SK-N-SH (cell line): ENCODE results near the gene KLHL8. TPM values are rescaled to one million over a fixed set of nuclear protein-coding genes. Genes with fewer than 3 reads are reported as not detected.

Experiments
- CTCF ChIA-PET: fragments of 300-600, 350-600 bp; formaldehyde crosslinking; extraction: SDS; loops from one replicate; lab custom pipeline; 2021; lab: Yijun Ruan, JAX
- POLR2A ChIA-PET: fragments of 350-600 bp; sonication (Branson Sonifier 250); formaldehyde crosslinking; extraction: SDS; loops from one replicate; lab custom pipeline; 2020; ENCODE audit warnings: antibody characterized with exemption, inconsistent platforms; lab: Yijun Ruan, JAX
- DNase-seq: peaks from one replicate; pipeline ENCODE4 v3.0.0; 2012
- H2AFZ ChIP-seq: fragments of 200-600 bp; sonication (generic); 2 replicates; pipeline ENCODE4 v1.8.1; 2016; ENCODE audit warnings: antibody characterized with exemption, mild to moderate bottlenecking, low read depth
- H3F3A ChIP-seq: fragments of 200-600 bp; sonication (generic); replicated peaks from 2 replicates; pipeline ENCODE3; 2016; ENCODE audit warnings: antibody characterized with exemption, mild to moderate bottlenecking; ENCODE audit not compliant: insufficient read depth
- H3K27ac ChIP-seq, 2 experiments: fragments of 200-500 bp in 1 of 2; fragments of 200-600 bp in 1 of 2; sonication (Bioruptor generic) in 1 of 2; sonication (generic), shearing (Covaris generic) in 1 of 2; 2 replicates each; pipeline versions ENCODE4 v1.5.1 to v1.6.1; 2014 to 2016; ENCODE audit warnings: low read depth in 2 of 2, inconsistent platforms in 1 of 2, low read length in 1 of 2, mild to moderate bottlenecking in 1 of 2, mixed read lengths in 1 of 2
- H3K27me3 ChIP-seq: fragments of 200-600 bp; sonication (generic), shearing (Covaris generic); 2 replicates; pipeline ENCODE4 v1.6.1; 2016; ENCODE audit warnings: mixed run types; ENCODE audit not compliant: insufficient read depth
- H3K36me3 ChIP-seq, 2 experiments: fragments of 200-500 bp in 1 of 2; fragments of 200-600 bp in 1 of 2; sonication (Bioruptor generic) in 1 of 2; sonication (generic) in 1 of 2; replicated peaks in 1 of 2; 2 replicates each; pipeline versions ENCODE3 to v1.5.1; 2014 to 2016; ENCODE audit warnings: low read length in 1 of 2, mild to moderate bottlenecking in 1 of 2; ENCODE audit not compliant: insufficient read depth in 2 of 2, control insufficient read depth in 1 of 2
- H3K4me1 ChIP-seq, 2 experiments: fragments of 200-500 bp in 1 of 2; fragments of 200-600 bp in 1 of 2; sonication (Bioruptor generic) in 1 of 2; sonication (generic), shearing (Covaris generic) in 1 of 2; 2 replicates each; pipeline versions ENCODE4 v1.5.1 to v1.6.1; 2014 to 2016; ENCODE audit warnings: low read depth in 1 of 2, low read length in 1 of 2, mixed run types in 1 of 2; ENCODE audit not compliant: insufficient read depth in 2 of 2, control insufficient read depth in 1 of 2
- H3K4me2 ChIP-seq: fragments of 200-600 bp; sonication (generic), shearing (Covaris generic); 2 replicates; pipeline ENCODE4 v1.6.1; 2017; ENCODE audit warnings: mixed run types
- H3K4me3 ChIP-seq, 2 experiments: fragments of 200-500 bp in 1 of 2; fragments of 200-600 bp in 1 of 2; sonication (Bioruptor generic) in 1 of 2; sonication (generic), shearing (Covaris generic) in 1 of 2; 2 replicates each; pipeline versions ENCODE4 v1.5.1 to v1.8.1; 2014 to 2016; ENCODE audit warnings: low read depth in 2 of 2, inconsistent platforms in 1 of 2, low read length in 1 of 2, mild to moderate bottlenecking in 1 of 2, mixed read lengths in 1 of 2, moderate library complexity in 1 of 2
- H3K79me2 ChIP-seq: fragments of 200-600 bp; sonication (generic); 2 replicates; pipeline ENCODE4 v1.8.1; 2017; ENCODE audit warnings: mild to moderate bottlenecking; ENCODE audit not compliant: insufficient read depth
- H3K9ac ChIP-seq: fragments of 200-600 bp; sonication (generic); 2 replicates; pipeline ENCODE4 v1.6.1; 2017; ENCODE audit warnings: mixed run types
- H3K9me2 ChIP-seq: fragments of 200-600 bp; sonication (generic); 2 replicates; pipeline ENCODE4 v1.6.1; 2017; ENCODE audit warnings: mixed run types
- H3K9me3 ChIP-seq: fragments of 200-600 bp; sonication (generic); 2 replicates; pipeline ENCODE4 v1.6.1; 2017; ENCODE audit warnings: mixed run types, mild to moderate bottlenecking, moderate library complexity
- H4K20me1 ChIP-seq: fragments of 200-600 bp; sonication (generic); 2 replicates; pipeline ENCODE4 v1.6.1; 2017; ENCODE audit warnings: mild to moderate bottlenecking, mixed run types; ENCODE audit not compliant: insufficient read depth
- ELF1 ChIP-seq: IDR thresholded peaks from 2 replicates; pipeline ENCODE4 v1.4.0; 2012
- FOXM1 ChIP-seq: IDR thresholded peaks from 2 replicates; pipeline ENCODE4 v1.4.0; 2012; ENCODE audit warnings: low read depth, mild to moderate bottlenecking
- GATA2 ChIP-seq: sonication (generic); formaldehyde crosslinking; IDR thresholded peaks from 2 replicates; pipeline ENCODE4 v1.5.0; 2020; ENCODE audit warnings: mild to moderate bottlenecking, missing genetic modification reagents
- JUND ChIP-seq: IDR thresholded peaks from 2 replicates; pipeline ENCODE4 v1.4.0; 2012
- NRF1 ChIP-seq: IDR thresholded peaks from 2 replicates; pipeline ENCODE4 v1.6.1; 2012; ENCODE audit warnings: low read depth, mild to moderate bottlenecking, low read length
- RCOR1 ChIP-seq: fragments of 150-350 bp; IDR thresholded peaks from 2 replicates; pipeline ENCODE4 v1.6.1; 2017; ENCODE audit warnings: antibody characterized with exemption, low read length
- RFX5 ChIP-seq: IDR thresholded peaks from 2 replicates; pipeline ENCODE4 v1.6.1; 2012; ENCODE audit warnings: mild to moderate bottlenecking, improper control_type of control experiment, low read length
- WGBS: methylation state at CpG from one replicate; pipeline ENCODE4 v1.1.6; 2017; ENCODE audit warnings: low lambda C conversion rate; 5-methylcytosine and 5-hydroxymethylcytosine counted together
- polyA plus RNA-seq, 3 experiments: library from polyadenylated mRNA; depleted of rRNA; stranded (reverse); fragments of >200 nt; gene quantifications; 2 replicates each; pipeline ENCODE4 v1.2.3, GENCODE V29; 2012
- TF ChIP-seq, protein P1 (sequence below): fragments of 150-350 bp; IDR thresholded peaks from 2 replicates; pipeline ENCODE4 v1.6.1; 2016; ENCODE audit warnings: mild to moderate bottlenecking, low read depth, low read length
- TF ChIP-seq, protein P2 (sequence below): fragments of 200-600 bp; sonication (generic); IDR thresholded peaks from 2 replicates; pipeline ENCODE4 v1.6.1; 2017; ENCODE audit warnings: antibody characterized with exemption, mild to moderate bottlenecking, moderate library complexity
- TF ChIP-seq, protein P3 (sequence below): IDR thresholded peaks from 2 replicates; pipeline ENCODE4; 2012
- TF ChIP-seq, protein P4 (sequence below): IDR thresholded peaks from 2 replicates; pipeline ENCODE4 v1.4.0; 2012; ENCODE audit warnings: low read depth, borderline replicate concordance

KLHL8 gene
- polyA plus RNA-seq, 1 of the 3 experiments (the other 2 are of a cell fraction): 2.4 TPM

DNA sequence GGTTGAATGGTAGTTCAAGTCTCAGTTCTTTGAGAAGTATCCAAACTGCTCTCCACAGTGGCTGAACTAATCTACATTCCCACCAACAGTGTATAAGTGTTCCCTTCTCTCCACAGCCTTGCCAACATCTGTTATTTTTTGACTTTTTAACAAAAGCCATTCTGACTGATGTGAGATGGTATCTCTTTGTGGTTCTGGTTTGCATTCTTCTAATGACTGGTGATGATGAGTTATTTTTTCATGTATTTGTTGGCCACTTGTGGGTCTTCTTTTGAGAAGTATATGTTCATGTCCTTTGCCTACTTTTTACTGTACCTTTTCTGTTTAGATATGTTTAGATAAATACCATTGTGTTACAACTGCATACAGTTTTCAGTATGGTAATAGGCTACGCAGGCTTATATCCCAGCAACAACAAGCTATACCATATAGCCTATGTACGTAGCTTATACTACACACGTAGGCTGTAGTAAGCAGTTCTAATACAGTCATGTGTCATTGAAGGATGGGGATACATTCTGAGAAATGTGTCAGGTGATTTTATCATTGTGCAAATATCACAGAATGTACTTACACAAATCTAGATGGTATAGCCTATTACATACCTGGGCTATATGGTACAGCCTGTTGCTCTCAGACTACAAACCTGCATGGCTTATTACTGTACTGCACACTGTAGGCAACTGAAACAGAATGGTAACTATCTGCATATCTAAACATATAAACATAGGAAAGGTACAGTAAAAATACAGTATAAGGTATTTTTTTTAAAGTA is 28.1 kb downstream of the KLHL8 start (continued):
- TF ChIP-seq, protein P1, sequence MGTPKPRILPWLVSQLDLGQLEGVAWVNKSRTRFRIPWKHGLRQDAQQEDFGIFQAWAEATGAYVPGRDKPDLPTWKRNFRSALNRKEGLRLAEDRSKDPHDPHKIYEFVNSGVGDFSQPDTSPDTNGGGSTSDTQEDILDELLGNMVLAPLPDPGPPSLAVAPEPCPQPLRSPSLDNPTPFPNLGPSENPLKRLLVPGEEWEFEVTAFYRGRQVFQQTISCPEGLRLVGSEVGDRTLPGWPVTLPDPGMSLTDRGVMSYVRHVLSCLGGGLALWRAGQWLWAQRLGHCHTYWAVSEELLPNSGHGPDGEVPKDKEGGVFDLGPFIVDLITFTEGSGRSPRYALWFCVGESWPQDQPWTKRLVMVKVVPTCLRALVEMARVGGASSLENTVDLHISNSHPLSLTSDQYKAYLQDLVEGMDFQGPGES: no peak
- peak; percentile 62 for TF ChIP-seq JUND
- TF ChIP-seq GATA2 (CRISPR knock-in tag): peak; percentile 64
- no peak for TF ChIP-seq RFX5
- peak; percentile 45; the same call in 1 of the 2 replicates for TF ChIP-seq RCOR1
- TF ChIP-seq, protein P2, sequence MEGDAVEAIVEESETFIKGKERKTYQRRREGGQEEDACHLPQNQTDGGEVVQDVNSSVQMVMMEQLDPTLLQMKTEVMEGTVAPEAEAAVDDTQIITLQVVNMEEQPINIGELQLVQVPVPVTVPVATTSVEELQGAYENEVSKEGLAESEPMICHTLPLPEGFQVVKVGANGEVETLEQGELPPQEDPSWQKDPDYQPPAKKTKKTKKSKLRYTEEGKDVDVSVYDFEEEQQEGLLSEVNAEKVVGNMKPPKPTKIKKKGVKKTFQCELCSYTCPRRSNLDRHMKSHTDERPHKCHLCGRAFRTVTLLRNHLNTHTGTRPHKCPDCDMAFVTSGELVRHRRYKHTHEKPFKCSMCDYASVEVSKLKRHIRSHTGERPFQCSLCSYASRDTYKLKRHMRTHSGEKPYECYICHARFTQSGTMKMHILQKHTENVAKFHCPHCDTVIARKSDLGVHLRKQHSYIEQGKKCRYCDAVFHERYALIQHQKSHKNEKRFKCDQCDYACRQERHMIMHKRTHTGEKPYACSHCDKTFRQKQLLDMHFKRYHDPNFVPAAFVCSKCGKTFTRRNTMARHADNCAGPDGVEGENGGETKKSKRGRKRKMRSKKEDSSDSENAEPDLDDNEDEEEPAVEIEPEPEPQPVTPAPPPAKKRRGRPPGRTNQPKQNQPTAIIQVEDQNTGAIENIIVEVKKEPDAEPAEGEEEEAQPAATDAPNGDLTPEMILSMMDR: no peak
- TF ChIP-seq NRF1: no peak
- TF ChIP-seq, all 33 proteins: peak for 9

DNA sequence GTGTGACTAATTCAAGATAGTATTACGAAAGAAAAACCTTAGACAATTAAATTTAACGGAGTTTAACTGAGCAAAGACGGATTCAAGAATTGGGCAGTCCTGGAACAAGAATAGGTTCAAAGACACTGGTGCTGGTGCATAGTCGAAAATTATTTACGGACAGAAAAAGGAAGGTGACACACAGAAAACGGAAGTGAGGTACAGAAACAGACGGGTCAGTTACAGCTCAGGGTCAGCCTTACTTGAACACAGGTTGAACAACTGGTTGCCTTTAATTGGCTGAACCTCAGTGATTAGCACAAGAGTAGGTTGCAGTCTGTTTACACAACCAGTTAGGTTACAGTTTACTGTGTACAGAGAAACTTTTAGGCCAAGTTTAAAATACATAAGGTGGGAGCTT is 31.5 kb downstream of the KLHL8 start:
- peaks cover 14% of the 10 kb centered on the region for H3F3A ChIP-seq
- H3K9ac ChIP-seq: no peak overlapping the region
- H2AFZ ChIP-seq: no peak overlapping the region
- H3K27me3 ChIP-seq: no peaks in the 10 kb centered on the region
- H3K27ac ChIP-seq: no peak overlapping the region
- H3K4me1 ChIP-seq: peaks cover 0 to 9% of the 10 kb centered on the region in 2 experiments; a peak in 2 of 4 replicates
- POLR2A ChIA-PET: no interaction called here
- TF ChIP-seq ELF1: no peak
- no peak for TF ChIP-seq FOXM1
- TF ChIP-seq, protein P3, sequence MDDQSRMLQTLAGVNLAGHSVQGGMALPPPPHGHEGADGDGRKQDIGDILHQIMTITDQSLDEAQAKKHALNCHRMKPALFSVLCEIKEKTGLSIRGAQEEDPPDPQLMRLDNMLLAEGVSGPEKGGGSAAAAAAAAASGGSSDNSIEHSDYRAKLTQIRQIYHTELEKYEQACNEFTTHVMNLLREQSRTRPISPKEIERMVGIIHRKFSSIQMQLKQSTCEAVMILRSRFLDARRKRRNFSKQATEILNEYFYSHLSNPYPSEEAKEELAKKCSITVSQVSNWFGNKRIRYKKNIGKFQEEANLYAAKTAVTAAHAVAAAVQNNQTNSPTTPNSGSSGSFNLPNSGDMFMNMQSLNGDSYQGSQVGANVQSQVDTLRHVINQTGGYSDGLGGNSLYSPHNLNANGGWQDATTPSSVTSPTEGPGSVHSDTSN: no peak
- TF ChIP-seq, protein P4, sequence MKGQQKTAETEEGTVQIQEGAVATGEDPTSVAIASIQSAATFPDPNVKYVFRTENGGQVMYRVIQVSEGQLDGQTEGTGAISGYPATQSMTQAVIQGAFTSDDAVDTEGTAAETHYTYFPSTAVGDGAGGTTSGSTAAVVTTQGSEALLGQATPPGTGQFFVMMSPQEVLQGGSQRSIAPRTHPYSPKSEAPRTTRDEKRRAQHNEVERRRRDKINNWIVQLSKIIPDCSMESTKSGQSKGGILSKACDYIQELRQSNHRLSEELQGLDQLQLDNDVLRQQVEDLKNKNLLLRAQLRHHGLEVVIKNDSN: no peak
- CTCF ChIA-PET: no interaction called here
- WGBS: 93% methylated on average over 7 of the region's 7 CpGs
- H3K4me2 ChIP-seq: no peak overlapping the region
- no peak overlapping the region for H3K4me3 ChIP-seq
- H3K9me3 ChIP-seq: no peaks in the 10 kb centered on the region
- no peaks in the 10 kb centered on the region for H3K9me2 ChIP-seq
- no peak for DNase-seq
- H3K79me2 ChIP-seq: no peaks in the 10 kb centered on the region
- H3K36me3 ChIP-seq: no peaks in the 10 kb centered on the region
- H4K20me1 ChIP-seq: no peaks in the 10 kb centered on the region
